Measurements from ENCODE around the gene MAPK1. TPM values are rescaled to one million over a fixed set of nuclear protein-coding genes. Genes with fewer than 3 reads are reported as not detected.
A peak's percentile ranks its signal among the peaks of the same experiment; 100 is the strongest.
"Not testable (repeated sequence)": the region's sequence is repeated elsewhere in the genome, so short reads cannot be mapped to it uniquely, and the experiment has no call there.

Gene MAPK1
- total and polyA plus RNA-seq, 8 donors: 89.8 to 171 (median 104) TPM

- Histone ChIP-seq H3K4me3 (no peak overlapping the region), H3K27ac (no peak overlapping the region), H3K36me3 (no peaks in the 10 kb centered on the region), H3K4me1 (peaks cover under 1 to 70% of the 10 kb centered on the region in 2 donors), H3K27me3 (no peaks in the 10 kb centered on the region), H3K9me3 (no peaks in the 10 kb centered on the region)
- TF ChIP-seq CTCF (IDR thresholded peaks at IDR 0.05): no peak
- no peak for DNase-seq
- intact Hi-C loops (cut with DNase I): no loop called here
- ATAC-seq: no peak
Observed at GRCh38 chr22:21829523-21829922, 37.9 kb downstream of the MAPK1 start.

GRCh38 chr22:21828268-21828638, 39.2 kb downstream of the MAPK1 start:
- DNase-seq (no peak), ATAC-seq (no peak)
- no peak overlapping the region for H3K4me3 ChIP-seq
- H3K27me3 ChIP-seq: no peaks in the 10 kb centered on the region
- H3K4me1 ChIP-seq: peaks cover 10 to 72% of the 10 kb centered on the region in 2 donors
- intact Hi-C loops (cut with DNase I): no loop called here
- no peaks in the 10 kb centered on the region for H3K36me3 ChIP-seq
- H3K27ac ChIP-seq: no peak overlapping the region
- TF ChIP-seq CTCF (IDR thresholded peaks at IDR 0.05): no peak
- no peaks in the 10 kb centered on the region for H3K9me3 ChIP-seq

- no peak overlapping the region for H3K27ac ChIP-seq
- intact Hi-C loops (cut with DNase I): no loop called here
- H3K9me3 ChIP-seq: no peaks in the 10 kb centered on the region
- no peaks in the 10 kb centered on the region for H3K36me3 ChIP-seq
- H3K4me1 ChIP-seq: peaks cover 10 to 72% of the 10 kb centered on the region in 2 donors
- H3K27me3 ChIP-seq: no peaks in the 10 kb centered on the region
- no peak for TF ChIP-seq CTCF (IDR thresholded peaks at IDR 0.05)
- ATAC-seq (no peak), DNase-seq (no peak)
- no peak overlapping the region for H3K4me3 ChIP-seq
Observed at GRCh38 chr22:21827628-21828267, 39.7 kb downstream of the MAPK1 start.

GRCh38 chr22:21826204-21826603, 41.2 kb downstream of the MAPK1 start:
- Histone ChIP-seq H3K4me3 (no peak overlapping the region), H3K4me1 (peaks cover 10 to 65% of the 10 kb centered on the region in 2 donors), H3K9me3 (no peaks in the 10 kb centered on the region), H3K27ac (no peak overlapping the region), H3K36me3 (no peaks in the 10 kb centered on the region), H3K27me3 (no peaks in the 10 kb centered on the region)
- intact Hi-C loops (cut with DNase I): no loop called here
- no peak for ATAC-seq
- DNase-seq: no peak
- no peak for TF ChIP-seq CTCF (IDR thresholded peaks at IDR 0.05)

- H3K9me3 ChIP-seq; H3K36me3 ChIP-seq; H3K4me3 ChIP-seq; DNase-seq; intact Hi-C loops (cut with DNase I); ATAC-seq; H3K27me3 ChIP-seq: not testable (repeated sequence)
- H3K4me1 ChIP-seq: peaks cover 10 to 64% of the 10 kb centered on the region in 2 donors
- peak overlapping the region in 1 of 2 donors; percentile 42 for H3K27ac ChIP-seq
Observed at GRCh38 chr22:21824962-21825361, 42.5 kb downstream of the MAPK1 start.

GRCh38 chr22:21824445-21824912, 43.0 kb downstream of the MAPK1 start:
- peak overlapping the region in 1 of 2 donors; percentile 42 for H3K27ac ChIP-seq
- intact Hi-C loops (cut with DNase I): no loop called here
- ATAC-seq: no peak

More at GRCh38 chr22:21824445-21824912, 43.0 kb downstream of the MAPK1 start:
- Histone ChIP-seq H3K4me1 (peaks cover 10 to 64% of the 10 kb centered on the region in 2 donors), H3K9me3 (no peaks in the 10 kb centered on the region), H3K4me3 (no peak overlapping the region), H3K36me3 (no peaks in the 10 kb centered on the region), H3K27me3 (no peaks in the 10 kb centered on the region)
- no peak for TF ChIP-seq CTCF (IDR thresholded peaks at IDR 0.05)
- DNase-seq: no peak

All from left lung (tissue), 10 donors.